ENCODE results near the gene BTG2.

The BTG2 gene

DNA sequence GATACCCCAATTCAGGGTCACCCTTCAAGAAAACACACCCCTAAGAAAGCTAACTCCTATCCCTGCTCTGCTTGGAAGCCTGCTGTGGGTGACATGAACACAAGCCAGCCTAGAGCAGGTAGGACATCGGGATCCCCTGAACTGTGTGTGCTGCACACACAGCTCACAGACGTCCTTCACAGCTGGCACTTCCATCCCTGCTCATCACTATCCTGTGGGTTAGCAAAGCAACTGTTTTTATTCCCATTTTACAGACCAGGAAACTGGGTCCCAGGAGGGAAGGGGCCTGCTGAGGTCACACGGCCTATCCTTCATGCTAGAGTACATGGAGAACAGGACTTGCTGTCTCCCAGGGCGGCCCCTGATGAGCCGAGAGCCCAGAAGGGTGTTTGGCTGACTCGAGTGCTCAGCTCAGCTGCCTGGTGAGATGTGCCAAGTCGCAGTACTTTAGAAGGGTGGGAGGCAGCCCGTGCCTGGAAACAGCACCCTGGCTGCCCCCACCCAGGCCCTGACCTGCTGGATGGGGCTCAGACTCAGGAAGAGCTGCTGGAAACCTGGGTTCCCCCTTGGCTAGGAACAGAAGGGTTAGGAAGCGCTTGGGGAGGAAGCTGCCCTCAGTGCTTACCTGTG is 28.3 kb upstream of the BTG2 start:
- Histone ChIP-seq H4K20me1 (ENCODE audit: insufficient read depth, low read length) (no peaks in the 10 kb centered on the region), H3K9me3 (ENCODE audit: low read length) (no peaks in the 10 kb centered on the region), H3K4me2 (ENCODE audit: low read length) (peak overlapping the region; percentile 76), H3F3A (ENCODE audit: insufficient read depth, low read length) (no peaks in the 10 kb centered on the region), H3K9me2 (ENCODE audit: low read depth, low read length) (no peaks in the 10 kb centered on the region), H3K27me3 (ENCODE audit: insufficient read depth, low read length) (no peaks in the 10 kb centered on the region), H3K36me3 (ENCODE audit: insufficient read depth, low read length) (no peaks in the 10 kb centered on the region), H3K9ac (ENCODE audit: low read length) (peak overlapping the region; percentile 68), H3K4me3 (ENCODE audit: low read depth, low read length, poor library complexity, severe bottlenecking) (peak overlapping the region; percentile 18), H3K27ac (ENCODE audit: low read depth, low read length, poor library complexity, severe bottlenecking) (peak overlapping the region; percentile 98), H2AFZ (ENCODE audit: low read length) (no peak overlapping the region), H3K4me1 (ENCODE audit: insufficient read depth, low read length, severe bottlenecking) (peaks cover 98% of the 10 kb centered on the region), H3K79me2 (ENCODE audit: insufficient read depth, low read length) (no peaks in the 10 kb centered on the region)
- TF ChIP-seq, protein P1, sequence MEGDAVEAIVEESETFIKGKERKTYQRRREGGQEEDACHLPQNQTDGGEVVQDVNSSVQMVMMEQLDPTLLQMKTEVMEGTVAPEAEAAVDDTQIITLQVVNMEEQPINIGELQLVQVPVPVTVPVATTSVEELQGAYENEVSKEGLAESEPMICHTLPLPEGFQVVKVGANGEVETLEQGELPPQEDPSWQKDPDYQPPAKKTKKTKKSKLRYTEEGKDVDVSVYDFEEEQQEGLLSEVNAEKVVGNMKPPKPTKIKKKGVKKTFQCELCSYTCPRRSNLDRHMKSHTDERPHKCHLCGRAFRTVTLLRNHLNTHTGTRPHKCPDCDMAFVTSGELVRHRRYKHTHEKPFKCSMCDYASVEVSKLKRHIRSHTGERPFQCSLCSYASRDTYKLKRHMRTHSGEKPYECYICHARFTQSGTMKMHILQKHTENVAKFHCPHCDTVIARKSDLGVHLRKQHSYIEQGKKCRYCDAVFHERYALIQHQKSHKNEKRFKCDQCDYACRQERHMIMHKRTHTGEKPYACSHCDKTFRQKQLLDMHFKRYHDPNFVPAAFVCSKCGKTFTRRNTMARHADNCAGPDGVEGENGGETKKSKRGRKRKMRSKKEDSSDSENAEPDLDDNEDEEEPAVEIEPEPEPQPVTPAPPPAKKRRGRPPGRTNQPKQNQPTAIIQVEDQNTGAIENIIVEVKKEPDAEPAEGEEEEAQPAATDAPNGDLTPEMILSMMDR (IDR thresholded peaks at IDR 0.05; ENCODE audit: low read length): no peak
- TF ChIP-seq EZH2 (IDR thresholded peaks at IDR 0.05; ENCODE audit: borderline replicate concordance, low read length): no peak

DNA sequence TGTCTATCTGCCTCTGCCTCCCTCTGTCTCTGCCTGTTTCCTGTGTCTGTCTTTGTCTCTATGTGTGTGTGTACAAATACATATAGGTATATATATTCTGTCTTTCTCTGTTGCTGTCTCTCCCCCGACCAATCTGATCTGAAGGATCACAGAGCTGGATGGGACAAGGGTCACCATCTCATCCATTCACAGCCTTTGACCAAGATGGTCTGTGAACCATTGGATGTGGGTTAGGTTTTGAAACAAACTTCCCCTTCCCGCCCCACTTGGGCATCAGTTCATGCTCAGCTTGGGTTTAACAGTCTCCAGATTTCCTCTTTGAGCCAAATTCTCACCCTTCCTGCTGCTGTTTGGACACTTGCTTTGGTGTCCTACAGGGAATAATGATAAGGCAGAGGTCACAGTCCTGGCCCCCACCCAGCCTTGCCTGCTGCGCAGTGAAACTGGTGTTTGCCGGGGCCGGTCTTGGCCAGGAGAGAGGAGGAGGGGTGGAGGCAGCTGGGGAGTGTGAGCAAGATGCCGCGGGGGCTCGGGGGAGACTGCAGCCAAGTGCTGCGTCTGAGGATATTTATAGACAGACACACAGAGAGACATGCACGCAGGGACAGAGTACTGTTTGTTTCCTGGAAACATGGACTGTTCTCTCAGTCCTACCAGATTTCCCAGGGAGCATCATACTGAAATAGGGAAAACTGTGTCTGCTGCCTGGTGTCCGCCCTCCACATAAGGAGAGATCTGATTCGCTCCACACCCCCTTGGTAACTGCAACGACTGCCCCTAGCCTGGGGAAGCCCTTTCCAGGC is 27.0 kb upstream of the BTG2 start:
- Histone ChIP-seq H3K9ac (ENCODE audit: low read length) (peak overlapping the region; percentile 68), H3K4me3 (ENCODE audit: low read depth, low read length, poor library complexity, severe bottlenecking) (peak overlapping the region; percentile 43), H3F3A (ENCODE audit: insufficient read depth, low read length) (no peaks in the 10 kb centered on the region), H4K20me1 (ENCODE audit: insufficient read depth, low read length) (no peaks in the 10 kb centered on the region), H3K9me2 (ENCODE audit: low read depth, low read length) (no peaks in the 10 kb centered on the region), H3K36me3 (ENCODE audit: insufficient read depth, low read length) (no peaks in the 10 kb centered on the region), H3K4me2 (ENCODE audit: low read length) (peak overlapping the region; percentile 76), H3K27ac (ENCODE audit: low read depth, low read length, poor library complexity, severe bottlenecking) (peak overlapping the region; percentile 98), H2AFZ (ENCODE audit: low read length) (no peak overlapping the region), H3K4me1 (ENCODE audit: insufficient read depth, low read length, severe bottlenecking) (peaks cover 100% of the 10 kb centered on the region), H3K79me2 (ENCODE audit: insufficient read depth, low read length) (no peaks in the 10 kb centered on the region), H3K27me3 (ENCODE audit: insufficient read depth, low read length) (no peaks in the 10 kb centered on the region), H3K9me3 (ENCODE audit: low read length) (no peaks in the 10 kb centered on the region)
- TF ChIP-seq EZH2 (IDR thresholded peaks at IDR 0.05; ENCODE audit: borderline replicate concordance, low read length): no peak
- TF ChIP-seq, protein P1 (IDR thresholded peaks at IDR 0.05; ENCODE audit: low read length): no peak

DNA sequence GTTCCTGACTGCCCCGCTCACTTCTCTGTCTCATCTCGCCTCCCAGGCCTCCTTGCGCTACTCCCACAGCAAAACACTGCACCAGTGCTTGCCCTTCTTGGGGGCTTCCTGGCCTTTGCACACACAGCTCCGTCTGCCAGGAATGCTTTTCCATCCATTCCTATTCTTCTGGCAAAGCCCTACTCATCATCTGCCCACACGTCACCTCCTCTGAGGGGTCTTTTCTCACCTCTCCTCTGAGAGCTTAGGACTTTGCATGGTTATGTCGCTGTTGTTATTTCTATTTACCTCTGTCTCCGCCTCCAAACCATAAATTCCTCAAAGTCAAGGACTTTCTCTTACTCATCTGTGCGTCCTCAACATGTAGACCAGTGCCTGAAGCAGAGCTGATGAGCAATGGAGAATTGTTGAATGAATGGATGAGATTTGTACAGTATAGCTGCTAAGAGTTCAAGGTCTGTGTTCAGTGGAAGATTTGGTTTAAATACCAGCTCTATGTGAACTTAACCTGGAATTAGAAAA is 26.4 kb upstream of the BTG2 start:
- Histone ChIP-seq H3F3A (ENCODE audit: insufficient read depth, low read length) (no peaks in the 10 kb centered on the region), H3K27me3 (ENCODE audit: insufficient read depth, low read length) (no peaks in the 10 kb centered on the region), H3K4me3 (ENCODE audit: low read depth, low read length, poor library complexity, severe bottlenecking) (peak overlapping the region; percentile 43), H3K9me3 (ENCODE audit: low read length) (no peaks in the 10 kb centered on the region), H3K9me2 (ENCODE audit: low read depth, low read length) (no peaks in the 10 kb centered on the region), H3K27ac (ENCODE audit: low read depth, low read length, poor library complexity, severe bottlenecking) (peak overlapping the region; percentile 98), H2AFZ (ENCODE audit: low read length) (no peak overlapping the region), H4K20me1 (ENCODE audit: insufficient read depth, low read length) (no peaks in the 10 kb centered on the region), H3K79me2 (ENCODE audit: insufficient read depth, low read length) (no peaks in the 10 kb centered on the region), H3K4me2 (ENCODE audit: low read length) (peak overlapping the region; percentile 76), H3K4me1 (ENCODE audit: insufficient read depth, low read length, severe bottlenecking) (peaks cover 100% of the 10 kb centered on the region), H3K9ac (ENCODE audit: low read length) (peak overlapping the region; percentile 68), H3K36me3 (ENCODE audit: insufficient read depth, low read length) (no peaks in the 10 kb centered on the region)
- TF ChIP-seq, protein P1 (IDR thresholded peaks at IDR 0.05; ENCODE audit: low read length): no peak
- no peak for TF ChIP-seq EZH2 (IDR thresholded peaks at IDR 0.05; ENCODE audit: borderline replicate concordance, low read length)
